Fibroblast of mammary gland (primary cell): ENCODE data around the gene SLC66A2.

Experiments
- DNase-seq: peaks from one replicate; pipeline ENCODE4 v3.0.0-alpha.2; 2010; ENCODE audit warnings: low read depth
- H3K4me3 ChIP-seq: 2 replicates; pipeline ENCODE4 v1.5.1; 2011; ENCODE audit warnings: low read depth, mild to moderate bottlenecking, low read length, moderate library complexity; ENCODE audit not compliant: control insufficient read depth
- TF ChIP-seq, protein P1 (sequence below): conservative IDR thresholded peaks from 2 replicates; pipeline ENCODE4 v1.5.1; 2011; ENCODE audit warnings: low read depth, low read length, inconsistent platforms; ENCODE audit not compliant: control insufficient read depth, insufficient read depth

Gene SLC66A2

GRCh38 chr18:79950515-79951341, 725 bp downstream of the SLC66A2 start:
- H3K4me3 ChIP-seq: peak overlapping the region; percentile 62
- peak; percentile 12 for DNase-seq
- TF ChIP-seq, protein P1, sequence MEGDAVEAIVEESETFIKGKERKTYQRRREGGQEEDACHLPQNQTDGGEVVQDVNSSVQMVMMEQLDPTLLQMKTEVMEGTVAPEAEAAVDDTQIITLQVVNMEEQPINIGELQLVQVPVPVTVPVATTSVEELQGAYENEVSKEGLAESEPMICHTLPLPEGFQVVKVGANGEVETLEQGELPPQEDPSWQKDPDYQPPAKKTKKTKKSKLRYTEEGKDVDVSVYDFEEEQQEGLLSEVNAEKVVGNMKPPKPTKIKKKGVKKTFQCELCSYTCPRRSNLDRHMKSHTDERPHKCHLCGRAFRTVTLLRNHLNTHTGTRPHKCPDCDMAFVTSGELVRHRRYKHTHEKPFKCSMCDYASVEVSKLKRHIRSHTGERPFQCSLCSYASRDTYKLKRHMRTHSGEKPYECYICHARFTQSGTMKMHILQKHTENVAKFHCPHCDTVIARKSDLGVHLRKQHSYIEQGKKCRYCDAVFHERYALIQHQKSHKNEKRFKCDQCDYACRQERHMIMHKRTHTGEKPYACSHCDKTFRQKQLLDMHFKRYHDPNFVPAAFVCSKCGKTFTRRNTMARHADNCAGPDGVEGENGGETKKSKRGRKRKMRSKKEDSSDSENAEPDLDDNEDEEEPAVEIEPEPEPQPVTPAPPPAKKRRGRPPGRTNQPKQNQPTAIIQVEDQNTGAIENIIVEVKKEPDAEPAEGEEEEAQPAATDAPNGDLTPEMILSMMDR: no peak

GRCh38 chr18:79949697-79950487, 1.6 kb downstream of the SLC66A2 start:
- peak overlapping the region; percentile 62 for H3K4me3 ChIP-seq
- no peak for DNase-seq
- TF ChIP-seq, protein P1: no peak

DNA sequence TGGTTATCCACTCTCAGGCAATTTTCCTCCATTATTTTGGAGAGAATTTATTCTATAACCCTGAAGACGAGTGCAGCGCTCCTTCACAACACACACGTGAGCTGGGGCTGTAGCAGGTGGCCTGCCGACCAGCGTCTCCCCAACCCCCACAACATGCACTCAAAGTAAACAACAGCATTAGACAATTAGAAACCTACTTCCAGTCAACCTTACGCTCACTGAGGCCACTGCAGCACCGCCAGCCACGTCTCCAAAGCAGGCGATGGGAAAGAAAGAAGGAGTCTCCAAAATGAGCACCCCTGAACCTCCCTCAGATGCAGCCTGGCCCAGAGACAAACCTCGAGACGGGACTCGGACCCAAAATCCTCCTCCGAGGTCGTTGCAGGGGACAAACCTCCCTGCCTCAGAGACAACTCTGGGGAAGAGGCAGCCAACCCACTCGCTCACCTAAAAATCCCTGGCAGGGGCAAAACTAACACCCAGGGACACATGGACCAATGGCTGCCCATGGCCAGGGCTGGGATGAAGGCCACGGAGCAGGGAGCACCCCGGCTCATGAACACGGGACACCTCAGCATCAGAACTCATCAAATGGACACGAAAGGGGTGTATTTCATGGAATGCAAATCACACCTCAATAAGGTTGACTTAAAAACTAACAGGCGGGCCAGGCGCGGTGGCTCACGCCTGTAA, 2.6 kb downstream of the SLC66A2 start:
- no peak for DNase-seq
- TF ChIP-seq, protein P1: no peak
- no peak overlapping the region for H3K4me3 ChIP-seq

DNA sequence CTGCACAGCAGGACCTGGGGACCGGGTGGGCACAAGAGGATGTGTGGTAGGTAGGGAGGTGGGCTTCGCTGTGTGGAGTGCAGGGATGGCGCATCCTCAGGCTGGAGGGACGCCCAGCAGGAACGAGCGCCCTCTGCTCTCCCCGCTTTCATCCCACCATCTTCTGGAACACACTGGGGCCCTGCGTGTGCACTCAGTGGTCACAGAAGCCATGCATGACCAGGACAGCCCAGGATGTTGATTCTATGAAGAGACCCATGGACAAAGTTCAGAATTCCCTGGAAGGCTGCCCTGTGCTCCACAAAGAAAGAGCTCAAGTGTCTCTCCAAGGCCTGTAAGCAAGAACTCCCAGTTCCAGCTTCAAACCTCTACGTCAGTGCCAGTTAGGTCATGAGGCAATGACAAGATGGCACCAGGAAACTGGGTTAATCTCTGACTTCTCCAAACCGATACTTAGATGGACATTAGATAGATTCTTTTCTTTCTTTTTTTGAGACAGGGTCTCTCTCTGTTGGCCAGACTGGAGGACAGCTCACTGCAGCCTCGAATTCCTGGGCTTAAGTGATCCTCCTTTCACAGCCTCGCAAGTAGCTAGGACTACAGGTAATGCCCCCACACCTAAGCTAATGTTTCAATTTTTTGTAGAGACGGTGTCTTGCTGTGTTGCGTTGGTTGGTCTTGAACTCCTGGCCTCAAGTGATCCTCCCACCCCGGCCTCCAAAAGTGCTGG, 3.4 kb downstream of the SLC66A2 start:
- H3K4me3 ChIP-seq: no peak overlapping the region
- TF ChIP-seq, protein P1: no peak
- DNase-seq: no peak

- TF ChIP-seq, protein P1: no peak
- no peak overlapping the region for H3K4me3 ChIP-seq
- peak; percentile 19 for DNase-seq
Measured at GRCh38 chr18:79947054-79947755, 4.2 kb downstream of the SLC66A2 start.
